Kidney (tissue), 14 donors: ENCODE measurements around the gene ALK. TPM values are rescaled to one million over a fixed set of nuclear protein-coding genes. Genes with fewer than 3 reads are reported as not detected.

Source experiments
- DNase-seq, 5 donors: peaks; one replicate each; pipeline ENCODE4 v3.0.0-alpha.2; 2013 to 2020
- FAIRE-seq: peaks from 2 replicates; lab custom pipeline; 2012; peaks lifted over from hg19 to GRCh38; lab: Jason Lieb, UNC
- H3K27ac ChIP-seq, 2 donors: one replicate each; pipeline ENCODE4 v1.7.0; 2013; ENCODE audit warnings: low read depth in 2 of 2, low read length in 2 of 2, inconsistent platforms in 1 of 2
- H3K27me3 ChIP-seq: one replicate; pipeline ENCODE4 v1.7.1; 2013; ENCODE audit warnings: low read length, inconsistent platforms; ENCODE audit not compliant: control insufficient read depth, insufficient read depth
- H3K36me3 ChIP-seq, 3 donors: one replicate each; pipeline versions ENCODE4 v1.7.0 to v1.7.1; 2013; ENCODE audit warnings: low read length in 3 of 3, control low read depth in 1 of 3, inconsistent platforms in 1 of 3; ENCODE audit not compliant: insufficient read depth in 3 of 3, control insufficient read depth in 2 of 3
- H3K4me1 ChIP-seq, 3 donors: one replicate each; pipeline versions ENCODE4 v1.7.0 to v1.7.1; 2013; ENCODE audit warnings: low read length in 3 of 3, inconsistent platforms in 1 of 3, low read depth in 1 of 3; ENCODE audit not compliant: control insufficient read depth in 2 of 3, insufficient read depth in 2 of 3
- H3K4me3 ChIP-seq, 3 donors: one replicate each; pipeline versions ENCODE4 v1.7.0 to v1.8.1; 2013; ENCODE audit warnings: low read length in 3 of 3, control low read depth in 1 of 3, inconsistent platforms in 1 of 3
- H3K9ac ChIP-seq, 3 donors: one replicate each; pipeline versions ENCODE4 v1.7.0 to v1.7.1; 2013; ENCODE audit warnings: low read length in 3 of 3, control low read depth in 1 of 3, inconsistent platforms in 1 of 3
- H3K9me3 ChIP-seq, 3 donors: one replicate each; pipeline versions ENCODE4 v1.7.0 to v1.7.1; 2013; ENCODE audit warnings: low read length in 3 of 3, control low read depth in 1 of 3, inconsistent platforms in 1 of 3; ENCODE audit not compliant: control insufficient read depth in 2 of 3, insufficient read depth in 1 of 3
- CTCF ChIP-seq: IDR thresholded peaks from 3 replicates; pipeline ENCODE4 v1.5.1; 2012; ENCODE audit warnings: mild to moderate bottlenecking, moderate library complexity, borderline replicate concordance; ENCODE audit not compliant: insufficient read depth; ENCODE audit errors: extremely low read depth
- intact Hi-C: fragments of 100-400 bp; cut with DNase I; formaldehyde crosslinking; loops from one replicate; pipeline ENCODE4 v1.11.1; 2022
- polyA plus RNA-seq: library from polyadenylated mRNA; stranded (reverse); fragments of 350-450 nt; fragmentation: Illumina TruSeq; extraction: RNeasy Lipid Tissue Mini Kit (QIAGEN cat#74804); gene quantifications from one replicate; pipeline ENCODE4 v1.2.3, GENCODE V29; 2014; ENCODE audit warnings: low read depth, low replicate concordance; ENCODE audit not compliant: insufficient read depth
- total RNA-seq: library from RNA; stranded (reverse); fragmentation: NEBNext Ultra II Directional; extraction: Animal tissue kit (Norgen Biotek cat#: 25700); gene quantifications from one replicate; pipeline ENCODE4 v1.2.1, GENCODE V29; 2021
- donor health status: control.
- donor health status: control.
- donor health status: control.
- donor health status: control.
- donor health status: control.
- donor health status: DM: yes; HTN: yes; CAD: no.
- donor health status: Normal renal cell carcinoma (clear cell type).

Gene ALK
- total and polyA plus RNA-seq, 2 donors from 2014 or later, result 0.13 TPM; not detected in 1

DNA sequence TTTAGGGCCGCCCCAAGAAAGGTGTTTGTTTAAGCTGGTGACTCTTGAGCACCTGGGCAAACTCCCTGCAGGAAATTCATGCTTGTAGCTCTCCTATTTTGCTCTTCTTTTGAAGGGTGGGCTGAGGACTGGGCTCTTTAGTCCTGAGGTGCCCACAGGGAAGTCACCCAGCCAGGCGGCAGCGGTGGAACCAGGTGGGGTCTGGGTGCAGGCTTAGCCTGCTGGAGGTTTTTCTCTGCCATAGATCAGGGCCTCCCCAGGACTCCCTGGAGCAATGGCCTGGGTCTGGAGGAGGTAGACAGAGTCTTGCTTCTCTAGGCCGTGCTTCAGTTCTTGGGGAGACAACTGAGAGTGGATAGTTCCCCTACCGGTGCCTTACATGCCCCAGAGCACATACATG, 706.3 kb downstream of the ALK start:
- Histone ChIP-seq H3K9ac (no peak overlapping the region), H3K4me1 (no peaks in the 10 kb centered on the region), H3K27me3 (no peaks in the 10 kb centered on the region), H3K9me3 (no peaks in the 10 kb centered on the region), H3K4me3 (no peak overlapping the region), H3K36me3 (no peaks in the 10 kb centered on the region), H3K27ac (no peak overlapping the region)
- DNase-seq (peak in 2 of 5 donors; percentile 6 to 13), FAIRE-seq (no peak)
- intact Hi-C loops, result no loop called here
- TF ChIP-seq CTCF, result no peak

DNA sequence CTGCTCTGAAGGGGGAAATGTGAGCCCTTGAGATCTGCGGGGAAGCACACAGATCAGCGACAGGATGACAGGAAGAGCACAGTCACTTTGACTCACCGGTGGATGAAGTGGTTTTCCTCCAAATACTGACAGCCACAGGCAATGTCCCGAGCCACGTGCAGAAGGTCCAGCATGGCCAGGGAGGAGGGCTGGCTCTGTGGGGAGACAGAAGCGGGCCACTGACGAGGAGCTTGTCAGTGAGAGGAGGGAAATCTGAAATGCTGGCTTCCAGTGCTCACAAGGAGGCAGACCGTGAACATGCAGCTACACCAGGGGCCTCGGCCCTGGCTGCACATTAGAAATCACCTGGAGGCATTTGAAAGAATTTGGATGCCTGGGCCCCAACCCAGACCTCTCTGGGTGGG, 707.5 kb downstream of the ALK start:
- H3K4me3 ChIP-seq, result no peak overlapping the region
- no peak for FAIRE-seq
- peak in 3 of 5 donors; percentile 27 to 48 (median 29) for DNase-seq
- H3K27me3 ChIP-seq, result no peaks in the 10 kb centered on the region
- no peaks in the 10 kb centered on the region for H3K9me3 ChIP-seq
- no peak overlapping the region for H3K9ac ChIP-seq
- no peaks in the 10 kb centered on the region for H3K36me3 ChIP-seq
- no peak for TF ChIP-seq CTCF
- intact Hi-C loops, result no loop called here
- no peak overlapping the region for H3K27ac ChIP-seq
- H3K4me1 ChIP-seq, result no peaks in the 10 kb centered on the region

- DNase-seq (no peak), FAIRE-seq (no peak)
- Histone ChIP-seq H3K27me3 (no peaks in the 10 kb centered on the region), H3K9ac (no peak overlapping the region), H3K27ac (no peak overlapping the region), H3K4me3 (no peak overlapping the region), H3K36me3 (no peaks in the 10 kb centered on the region), H3K4me1 (no peaks in the 10 kb centered on the region), H3K9me3 (no peaks in the 10 kb centered on the region)
- TF ChIP-seq CTCF, result no peak
- intact Hi-C loops, result no loop called here
These were observed 709.4 kb downstream of the ALK start for GRCh38 chr2:29212009-29212408.

DNA sequence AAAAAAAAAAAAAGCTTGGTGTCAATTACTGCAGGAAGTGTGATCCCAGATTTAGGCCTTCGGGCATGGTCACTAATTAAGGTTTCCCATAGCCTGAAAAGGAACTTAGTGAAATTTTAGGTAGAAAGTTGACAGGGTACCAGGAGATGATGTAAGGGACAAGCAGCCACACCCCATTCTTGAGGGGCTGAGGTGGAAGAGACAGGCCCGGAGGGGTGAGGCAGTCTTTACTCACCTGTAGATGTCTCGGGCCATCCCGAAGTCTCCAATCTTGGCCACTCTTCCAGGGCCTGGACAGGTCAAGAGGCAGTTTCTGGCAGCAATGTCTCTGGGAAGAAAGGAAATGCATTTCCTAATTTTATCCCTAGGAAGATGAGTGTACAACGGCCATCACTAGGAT, 711.8 kb downstream of the ALK start:
- no peaks in the 10 kb centered on the region for H3K9me3 ChIP-seq
- no peak overlapping the region for H3K9ac ChIP-seq
- no peak overlapping the region for H3K27ac ChIP-seq
- no peak for TF ChIP-seq CTCF
- intact Hi-C loops, result no loop called here
- H3K27me3 ChIP-seq, result no peaks in the 10 kb centered on the region
- H3K4me3 ChIP-seq, result no peak overlapping the region
- FAIRE-seq, result no peak
- H3K4me1 ChIP-seq, result no peaks in the 10 kb centered on the region
- no peaks in the 10 kb centered on the region for H3K36me3 ChIP-seq
- DNase-seq, result no peak
